DMS153 treated with DMSO at 0.1 percent for 48 hours (cell line): ENCODE data around the gene CCDC192.
"Not testable (repeated sequence)": the region's sequence is repeated elsewhere in the genome, so short reads cannot be mapped to it uniquely, and the experiment has no call there.

Source experiments
- DNase-seq: peaks from one replicate; lab custom pipeline; 2025; ENCODE audit not compliant: unreplicated experiment; lab: John Stamatoyannopoulos, UW

The CCDC192 gene

GRCh38 chr5:127758766-127759283 lies 55.6 kb downstream of the CCDC192 start:
- DNase-seq = no peak

- no peak for DNase-seq
These were observed 58.7 kb downstream of the CCDC192 start for GRCh38 chr5:127761869-127762268.

GRCh38 chr5:127762412-127762811 lies 59.2 kb downstream of the CCDC192 start:
- DNase-seq = no peak

- no peak for DNase-seq
These were observed 63.6 kb downstream of the CCDC192 start for GRCh38 chr5:127766676-127767335.

GRCh38 chr5:127769386-127769785 lies 66.2 kb downstream of the CCDC192 start:
- no peak for DNase-seq

- no peak for DNase-seq
These were observed 67.1 kb downstream of the CCDC192 start for GRCh38 chr5:127770272-127770671.

GRCh38 chr5:127772531-127772930 lies 69.3 kb downstream of the CCDC192 start:
- DNase-seq = no peak

DNA sequence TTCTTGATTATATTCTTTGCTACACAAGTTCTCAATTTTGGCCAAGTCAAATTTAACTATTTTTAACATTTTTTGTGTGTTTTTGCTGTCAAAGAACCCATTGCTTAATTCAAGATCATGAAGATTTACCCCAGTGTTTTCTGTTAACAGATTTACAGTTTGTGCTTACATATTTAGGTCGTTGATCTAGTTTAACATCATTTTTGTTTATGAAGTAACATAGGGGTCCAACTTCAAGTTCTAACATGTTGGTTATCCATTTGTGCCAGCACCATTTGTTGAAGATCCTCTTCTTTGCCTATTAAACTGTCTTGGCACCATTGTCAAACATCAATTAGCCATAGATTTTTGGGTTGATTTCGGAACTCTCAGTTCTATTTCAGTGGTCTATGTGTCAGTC lies 71.0 kb downstream of the CCDC192 start:
- no peak for DNase-seq

- DNase-seq = no peak
These were observed 73.3 kb downstream of the CCDC192 start for GRCh38 chr5:127776477-127776876.

- DNase-seq = no peak
These were observed 74.8 kb downstream of the CCDC192 start for GRCh38 chr5:127777957-127778356.

- not testable (repeated sequence) for DNase-seq
These were observed 79.3 kb downstream of the CCDC192 start for GRCh38 chr5:127782450-127782849.

DNA sequence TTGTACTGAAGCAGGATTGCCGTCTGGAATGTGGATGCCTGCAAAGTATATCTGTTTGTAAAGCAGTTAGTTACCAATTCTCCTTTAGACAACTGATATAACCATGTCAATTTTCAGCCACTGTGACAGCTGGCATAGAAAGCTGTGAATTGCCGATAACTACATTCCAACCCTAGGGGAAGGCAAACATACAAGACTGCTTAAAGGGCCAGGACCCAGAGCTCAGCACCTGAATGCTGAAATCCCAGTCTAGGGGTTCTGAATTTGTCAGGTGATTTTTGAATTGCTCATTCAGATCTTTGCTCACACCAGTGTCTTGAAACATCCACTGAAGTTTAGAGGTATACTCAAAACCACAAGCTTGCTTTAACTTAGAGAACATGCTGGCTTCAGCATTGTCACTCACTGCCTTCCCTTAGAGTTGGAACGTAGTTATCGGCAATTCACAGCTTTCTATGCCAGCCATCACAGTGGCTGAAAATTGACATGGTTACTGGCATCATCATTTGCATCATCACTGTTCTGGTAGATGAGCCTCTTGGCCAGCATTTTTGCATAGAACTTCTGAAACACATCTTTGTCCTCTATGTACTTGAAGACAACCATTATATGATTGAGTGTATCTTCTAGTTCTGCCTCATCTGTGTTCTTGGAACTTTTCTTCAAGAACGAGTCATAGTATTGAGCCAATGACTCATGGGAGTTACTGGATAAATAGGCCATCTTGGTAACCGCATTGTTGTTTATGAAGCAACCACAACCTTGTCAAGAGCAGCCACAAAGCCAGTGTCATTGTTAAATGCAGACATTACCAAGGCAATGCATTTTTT lies 82.1 kb downstream of the CCDC192 start:
- DNase-seq = no peak

GRCh38 chr5:127791439-127791838 lies 88.2 kb downstream of the CCDC192 start:
- DNase-seq = no peak

GRCh38 chr5:127791908-127792307 lies 88.7 kb downstream of the CCDC192 start:
- DNase-seq = not testable (repeated sequence)

GRCh38 chr5:127793052-127793451 lies 89.9 kb downstream of the CCDC192 start:
- DNase-seq = no peak

DNA sequence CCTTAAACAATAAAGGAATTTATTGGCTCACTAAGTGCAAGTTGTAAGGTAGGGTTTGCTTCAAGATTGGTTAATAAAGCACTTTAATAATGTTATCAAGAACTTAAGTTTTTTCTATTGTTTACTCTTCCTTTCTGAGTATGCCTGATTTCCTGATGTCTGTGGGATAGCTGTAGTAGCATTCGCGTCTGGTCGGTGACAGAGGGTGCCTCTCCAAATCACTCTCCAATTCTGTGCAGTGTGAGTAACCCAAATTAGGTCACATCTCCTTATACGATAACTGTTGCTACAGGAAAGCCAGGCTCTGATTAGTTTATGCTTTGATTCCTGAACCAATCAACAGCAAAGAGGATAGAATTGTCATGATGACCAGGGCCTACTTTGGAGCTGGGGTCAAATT lies 90.7 kb downstream of the CCDC192 start:
- no peak for DNase-seq

DNA sequence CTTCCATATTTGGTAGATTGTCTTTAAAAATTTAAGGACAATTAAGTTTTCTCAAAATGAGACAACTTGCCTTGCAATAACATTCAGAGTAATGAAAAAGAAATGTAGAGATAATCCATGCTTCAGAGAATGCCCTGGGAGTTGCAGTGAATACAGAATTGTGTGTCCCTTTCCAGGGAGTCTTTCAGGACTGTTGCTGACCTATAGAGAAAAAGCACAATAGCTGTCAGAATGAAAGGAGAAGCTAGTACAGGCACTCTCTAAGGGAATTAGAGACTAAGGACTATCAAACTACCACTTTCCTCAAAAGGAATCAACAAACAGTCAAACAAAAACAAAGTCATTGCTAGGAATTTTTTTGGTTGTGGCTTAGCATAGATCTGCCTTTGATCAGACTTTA lies 93.0 kb downstream of the CCDC192 start:
- DNase-seq = no peak

DNA sequence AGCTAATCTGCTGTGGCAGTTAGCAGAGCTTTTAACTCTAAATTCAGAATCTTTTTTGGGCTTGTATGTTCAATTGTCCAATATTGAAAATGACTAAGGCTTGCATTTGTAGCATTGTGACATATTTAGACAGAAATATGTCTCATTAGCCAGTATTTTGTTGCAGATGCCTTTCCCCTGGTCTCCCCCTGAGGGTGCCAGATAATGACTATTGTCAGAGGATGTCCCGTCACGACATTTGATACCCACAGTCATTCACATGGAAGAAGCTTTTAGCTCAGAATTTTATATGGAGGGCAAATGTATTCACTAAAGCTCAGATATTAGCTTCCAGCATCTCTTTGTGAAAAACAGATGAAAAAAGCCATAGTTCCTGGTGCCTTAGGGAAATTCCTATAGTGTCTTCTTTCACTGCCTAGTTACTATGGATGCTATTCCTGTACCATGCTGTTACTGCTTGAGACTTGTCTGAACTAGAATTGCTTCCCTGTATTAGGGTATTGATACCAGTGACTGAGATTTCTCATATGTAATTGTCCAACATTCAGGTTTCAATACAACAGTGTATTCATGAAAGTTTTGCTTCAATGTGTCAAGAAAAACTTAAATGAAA lies 96.2 kb downstream of the CCDC192 start:
- no peak for DNase-seq

DNA sequence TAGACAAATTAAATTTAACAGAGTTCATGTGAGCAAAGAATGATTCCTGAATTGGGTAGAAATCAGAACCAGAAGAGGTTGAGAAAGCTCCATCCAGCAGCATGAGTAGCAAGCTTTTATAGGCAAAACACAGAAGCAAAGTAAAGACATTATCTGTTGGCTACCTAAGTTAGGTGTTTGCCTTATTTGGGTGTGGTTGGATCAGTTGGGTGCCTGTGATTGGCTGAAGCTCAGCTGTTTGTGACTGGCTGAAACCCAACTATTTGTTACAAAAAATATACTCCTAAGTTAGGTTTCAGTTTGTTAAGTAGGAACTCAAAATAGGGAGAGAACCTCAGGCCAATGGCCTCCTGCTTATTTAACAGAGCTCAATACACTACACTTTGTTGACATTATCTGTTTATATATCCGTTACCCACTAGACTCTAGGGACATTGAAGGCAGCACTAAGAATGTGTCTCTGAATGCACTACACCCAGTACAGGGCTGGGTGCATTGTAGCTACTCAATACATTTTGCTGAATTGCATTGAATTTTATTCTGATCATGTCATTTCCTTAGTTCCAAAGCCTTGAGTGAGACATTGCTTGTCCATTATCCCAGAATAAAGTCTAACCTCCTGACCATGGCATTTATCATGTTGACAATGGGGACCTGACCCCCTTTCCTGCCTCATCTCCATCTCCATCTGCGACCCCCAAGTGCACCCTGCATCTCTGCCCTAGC lies 98.7 kb downstream of the CCDC192 start:
- no peak for DNase-seq

DNA sequence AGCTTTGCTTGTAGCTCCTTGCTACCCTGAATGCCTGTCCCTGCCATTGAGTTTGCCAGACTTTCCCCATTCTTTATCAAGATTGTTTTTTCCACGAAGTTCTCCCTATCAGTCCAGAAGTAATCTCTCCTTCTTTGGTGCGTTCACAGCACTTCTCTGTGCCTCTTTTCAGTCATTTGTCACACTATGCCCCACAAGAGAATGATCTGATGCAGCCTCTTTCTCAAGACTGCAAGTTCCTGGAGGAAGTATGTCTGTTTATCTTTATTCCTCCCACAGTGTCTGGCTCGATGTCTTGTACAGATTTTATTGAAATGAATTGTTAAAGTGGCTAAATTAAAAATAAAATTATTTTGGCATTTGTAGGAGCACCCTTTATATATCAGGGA lies 99.3 kb downstream of the CCDC192 start:
- DNase-seq = no peak

DNA sequence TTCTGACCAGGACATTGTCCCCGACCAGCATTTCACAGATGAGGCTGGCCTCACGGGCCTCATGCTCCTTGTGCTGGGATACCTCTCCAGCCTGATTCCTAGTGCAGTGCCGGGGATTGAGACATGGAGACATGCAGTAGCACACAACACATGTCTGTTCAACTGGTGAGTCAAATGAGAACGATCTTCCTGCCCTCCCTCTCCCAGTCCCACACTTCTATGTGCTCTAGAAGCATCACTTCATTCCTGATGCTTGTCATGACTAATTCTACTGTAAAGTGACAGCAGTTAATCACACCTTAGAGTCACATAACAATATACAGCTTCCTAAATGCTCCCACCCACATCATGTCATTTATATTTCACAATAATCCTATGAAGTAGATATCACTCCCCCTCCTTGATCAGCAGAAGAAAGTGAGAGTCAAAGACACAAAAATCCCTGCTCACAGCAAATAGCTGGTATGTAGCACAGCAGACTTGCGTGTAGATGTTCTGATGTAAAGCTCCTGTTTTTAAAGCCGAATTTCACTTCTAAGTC lies 101.8 kb downstream of the CCDC192 start:
- no peak for DNase-seq
